Choroid plexus epithelial cell (primary cell): ENCODE results near the gene CENPE.

Source experiments
- DNase-seq: peaks from one replicate; pipeline ENCODE4 v3.0.0-alpha.2; 2010; ENCODE audit warnings: low read depth
- H3K4me3 ChIP-seq: 2 replicates; pipeline ENCODE4 v1.5.1; 2011; ENCODE audit warnings: low read depth, mild to moderate bottlenecking, control low read depth, low read length, moderate library complexity
- CTCF ChIP-seq: conservative IDR thresholded peaks from 2 replicates; pipeline ENCODE4 v1.5.1; 2011; ENCODE audit warnings: low read depth, mild to moderate bottlenecking, control low read depth, inconsistent platforms, low read length, moderate library complexity

CENPE gene

DNA sequence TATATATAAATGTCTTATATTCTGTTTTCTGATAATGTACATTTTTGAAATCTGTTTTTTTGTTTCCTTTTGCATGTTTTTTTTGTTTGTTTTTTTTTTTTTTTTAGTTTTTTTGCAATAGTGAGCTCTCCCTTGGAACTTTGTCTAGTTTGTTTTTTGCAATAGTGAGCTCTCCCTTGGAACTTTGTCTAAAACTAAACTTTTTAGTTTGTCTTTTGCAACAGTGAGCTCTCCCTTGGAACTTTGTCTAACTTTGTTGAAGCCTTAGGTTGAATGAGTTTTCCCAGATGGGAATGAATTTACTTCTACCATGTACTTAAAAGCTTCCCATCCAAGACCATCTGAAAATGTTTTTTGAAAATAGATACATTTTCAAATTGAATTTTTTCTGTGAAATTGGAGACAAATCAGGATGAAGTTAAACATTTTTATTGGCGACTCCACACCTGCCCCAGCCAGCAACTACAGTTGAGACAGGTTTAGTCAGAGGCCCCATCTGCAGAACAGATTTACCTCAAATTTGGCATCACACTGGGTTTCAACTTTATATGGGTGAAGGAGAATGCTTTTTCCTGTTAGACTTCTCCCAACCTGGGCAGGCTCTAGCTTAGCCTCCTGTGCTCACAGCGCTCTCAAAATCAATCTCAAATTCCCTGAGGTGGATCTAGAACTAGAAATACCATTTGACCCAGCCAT is 137.5 kb downstream of the CENPE start:
- DNase-seq: no peak
- TF ChIP-seq CTCF: no peak
- H3K4me3 ChIP-seq: no peak overlapping the region
